IPS-20b (cell line): ENCODE measurements around the gene C19orf53.
"Not testable (repeated sequence)": the region's sequence is repeated elsewhere in the genome, so short reads cannot be mapped to it uniquely, and the experiment has no call there.

ENCODE experiments used
- H3K27ac ChIP-seq: one replicate; pipeline ENCODE4 v1.5.1; 2013; ENCODE audit warnings: low read length
- H3K27me3 ChIP-seq: 2 replicates; pipeline ENCODE4 v1.6.1; 2013; ENCODE audit warnings: mild to moderate bottlenecking, low read length, inconsistent platforms; ENCODE audit not compliant: insufficient read depth
- H3K36me3 ChIP-seq: 2 replicates; pipeline ENCODE4 v1.6.1; 2013; ENCODE audit warnings: low read depth, mild to moderate bottlenecking, inconsistent platforms, low read length, moderate library complexity; ENCODE audit not compliant: insufficient read depth
- H3K4me1 ChIP-seq: 2 replicates; pipeline ENCODE4 v1.6.1; 2013; ENCODE audit warnings: mild to moderate bottlenecking, control low read depth, inconsistent platforms, low read length, moderate library complexity; ENCODE audit not compliant: insufficient read depth
- H3K4me3 ChIP-seq: 2 replicates; pipeline ENCODE4 v1.5.1; 2013; ENCODE audit warnings: mild to moderate bottlenecking, low read length, inconsistent platforms
- H3K9ac ChIP-seq: 2 replicates; pipeline ENCODE4 v1.6.1; 2013; ENCODE audit warnings: low read depth, mild to moderate bottlenecking, inconsistent platforms, low read length, moderate library complexity
- H3K9me3 ChIP-seq: 2 replicates; pipeline ENCODE4 v1.6.1; 2013; ENCODE audit warnings: mild to moderate bottlenecking, low read depth, low read length, inconsistent platforms; ENCODE audit not compliant: insufficient read depth

The C19orf53 gene

DNA sequence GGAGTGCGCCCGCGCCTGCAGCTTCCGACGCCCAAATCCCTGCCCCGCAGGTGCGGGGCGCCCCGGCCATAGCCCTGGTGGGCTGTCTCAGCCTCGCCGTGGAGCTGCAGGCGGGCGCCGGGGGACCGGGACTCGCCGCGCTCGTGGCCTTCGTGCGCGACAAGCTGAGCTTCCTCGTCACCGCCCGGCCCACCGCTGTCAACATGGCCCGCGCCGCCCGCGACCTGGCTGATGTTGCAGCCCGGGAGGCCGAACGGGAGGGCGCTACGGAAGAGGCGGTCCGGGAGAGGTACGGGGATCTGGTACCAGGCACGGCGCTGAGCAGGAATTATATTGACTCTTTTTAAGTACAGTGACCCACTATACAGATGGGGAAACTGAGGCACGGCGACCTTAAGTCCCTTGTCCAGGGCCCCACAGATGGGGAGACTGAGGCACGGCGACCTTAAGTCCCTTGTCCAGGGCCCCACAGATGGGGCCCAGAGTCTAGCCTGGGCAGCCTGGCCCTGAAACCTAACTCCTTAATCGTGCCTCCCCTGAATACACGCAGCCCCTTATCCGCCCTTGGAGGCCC lies 9.3 kb upstream of the C19orf53 start:
- Histone ChIP-seq H3K36me3 (peaks cover 23% of the 10 kb centered on the region), H3K9ac (no peak overlapping the region; the same call in 1 of the 2 replicates), H3K27ac (no peak overlapping the region)

DNA sequence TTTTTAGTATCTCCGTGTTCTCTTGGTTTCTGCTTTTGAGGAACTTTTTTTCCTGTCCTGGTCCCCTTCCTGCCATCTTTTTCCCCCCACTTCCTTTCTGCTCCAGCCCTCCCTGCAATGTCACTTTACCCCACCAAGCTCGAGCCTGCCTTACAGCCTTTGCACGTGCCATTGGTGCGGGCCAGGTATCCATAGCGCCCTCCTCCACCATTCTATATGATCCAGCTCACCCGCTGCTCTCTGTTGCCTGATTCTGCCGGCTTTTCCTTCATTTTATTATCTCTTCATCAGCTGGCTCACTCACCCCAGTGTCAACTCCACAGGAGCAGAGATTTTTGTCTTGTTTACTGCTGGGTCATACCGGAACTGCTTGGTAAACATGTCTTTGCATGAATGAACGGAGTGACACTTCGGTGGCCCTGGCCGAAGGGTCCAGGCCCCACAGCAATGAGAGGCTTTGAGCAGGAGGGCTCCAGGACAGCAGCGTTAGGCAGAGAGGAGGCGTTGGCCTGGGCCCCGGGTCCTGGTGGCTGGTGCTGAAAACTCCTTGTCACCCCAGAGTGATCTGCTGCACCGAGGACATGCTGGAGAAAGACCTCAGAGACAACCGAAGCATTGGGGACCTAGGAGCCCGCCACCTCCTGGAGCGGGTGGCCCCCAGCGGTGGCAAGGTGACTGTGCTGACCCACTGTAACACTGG lies 8.7 kb upstream of the C19orf53 start:
- Histone ChIP-seq H3K27ac (no peak overlapping the region), H3K4me1 (peaks cover 5% of the 10 kb centered on the region; the same call in 1 of the 2 replicates), H3K4me3 (peak overlapping the region; percentile 68), H3K36me3 (peaks cover 16% of the 10 kb centered on the region), H3K9ac (no peak overlapping the region; the same call in 1 of the 2 replicates), H3K9me3 (no peaks in the 10 kb centered on the region), H3K27me3 (no peaks in the 10 kb centered on the region)

More for the DNA sequence above, 9.3 kb upstream of the C19orf53 start:
- H3K4me3 ChIP-seq: peak overlapping the region; percentile 68
- no peaks in the 10 kb centered on the region for H3K27me3 ChIP-seq
- peaks cover 5% of the 10 kb centered on the region; the same call in 1 of the 2 replicates for H3K4me1 ChIP-seq
- no peaks in the 10 kb centered on the region for H3K9me3 ChIP-seq

DNA sequence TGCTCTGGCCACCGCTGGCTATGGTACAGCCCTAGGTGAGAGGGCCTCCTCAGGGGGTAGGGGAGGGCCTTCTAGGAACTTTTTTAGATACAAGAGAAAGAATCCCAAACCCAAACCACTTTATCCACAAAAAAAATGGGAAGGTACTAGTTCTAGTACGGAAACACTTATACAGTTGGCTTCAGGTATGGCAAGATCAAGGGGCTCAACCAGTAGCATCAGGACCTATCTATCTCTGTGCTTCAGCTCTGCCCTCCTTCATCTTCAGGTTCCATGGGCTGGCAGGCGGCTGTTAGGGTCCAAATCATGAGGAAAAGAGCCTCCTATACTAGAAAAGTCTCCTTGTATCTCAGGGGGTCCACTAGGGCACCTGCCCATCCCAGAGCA lies 8.2 kb upstream of the C19orf53 start:
- H3K4me1 ChIP-seq: peaks cover 5% of the 10 kb centered on the region; the same call in 1 of the 2 replicates
- H3K36me3 ChIP-seq: peaks cover 14% of the 10 kb centered on the region
- H3K9me3 ChIP-seq: no peaks in the 10 kb centered on the region
- no peaks in the 10 kb centered on the region for H3K27me3 ChIP-seq
- H3K9ac ChIP-seq: no peak overlapping the region
- no peak overlapping the region for H3K27ac ChIP-seq
- no peak overlapping the region for H3K4me3 ChIP-seq

DNA sequence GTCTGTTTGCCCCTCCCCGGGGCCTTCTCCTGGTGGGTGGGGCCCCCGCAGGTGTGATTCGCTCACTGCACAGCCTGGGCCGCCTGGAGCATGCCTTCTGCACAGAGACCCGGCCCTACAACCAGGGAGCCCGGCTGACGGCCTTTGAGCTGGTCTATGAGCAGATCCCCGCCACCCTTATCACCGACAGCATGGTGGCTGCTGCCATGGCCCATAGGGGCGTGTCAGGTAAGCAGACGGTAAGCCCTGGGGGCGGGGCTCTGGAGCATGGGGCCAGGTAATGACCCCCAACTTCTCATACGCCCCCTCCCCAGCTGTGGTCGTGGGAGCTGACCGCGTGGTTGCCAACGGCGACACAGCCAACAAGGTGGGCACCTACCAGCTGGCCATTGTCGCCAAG lies 5.7 kb upstream of the C19orf53 start:
- H3K36me3 ChIP-seq: peaks cover 9% of the 10 kb centered on the region
- H3K4me3 ChIP-seq: no peak overlapping the region
- H3K27ac ChIP-seq: no peak overlapping the region
- H3K27me3 ChIP-seq: no peaks in the 10 kb centered on the region
- no peak overlapping the region for H3K9ac ChIP-seq
- H3K9me3 ChIP-seq: no peaks in the 10 kb centered on the region
- peaks cover 5% of the 10 kb centered on the region; the same call in 1 of the 2 replicates for H3K4me1 ChIP-seq

DNA sequence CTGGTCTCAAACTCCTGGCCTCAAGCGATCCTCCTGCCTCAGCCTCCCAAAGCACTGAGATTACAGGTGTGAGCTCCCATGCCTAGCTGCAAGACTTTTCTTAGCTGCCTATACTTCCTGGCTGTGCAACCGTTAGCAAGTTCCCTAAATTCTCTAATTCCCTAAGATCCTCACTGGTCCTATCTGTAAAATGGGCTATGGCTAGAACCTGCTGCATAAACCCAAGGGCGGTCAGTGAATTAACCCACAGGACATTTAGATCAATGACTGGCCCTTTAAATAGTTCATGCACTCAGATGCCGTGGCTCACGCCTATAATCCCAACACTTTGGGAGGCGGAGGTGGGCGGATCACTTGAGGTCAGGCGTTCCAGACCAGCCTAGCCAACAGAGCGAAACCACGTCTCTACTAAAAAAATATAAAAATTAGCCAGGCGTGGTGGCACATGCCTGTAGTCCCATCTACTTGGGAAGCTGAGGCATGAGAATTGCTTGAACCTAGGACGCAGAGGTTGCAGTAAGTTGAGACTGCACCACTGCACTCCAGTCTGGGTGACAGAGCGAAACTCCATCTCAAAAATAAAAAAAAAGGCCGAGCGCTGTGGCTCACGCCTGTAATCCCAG lies 4.1 kb upstream of the C19orf53 start:
- Histone ChIP-seq H3K9me3 (no peaks in the 10 kb centered on the region), H3K9ac (no peak overlapping the region), H3K27ac (no peak overlapping the region), H3K27me3 (no peaks in the 10 kb centered on the region), H3K4me3 (no peak overlapping the region), H3K36me3 (peaks cover 9% of the 10 kb centered on the region), H3K4me1 (peaks cover 5% of the 10 kb centered on the region; the same call in 1 of the 2 replicates)

DNA sequence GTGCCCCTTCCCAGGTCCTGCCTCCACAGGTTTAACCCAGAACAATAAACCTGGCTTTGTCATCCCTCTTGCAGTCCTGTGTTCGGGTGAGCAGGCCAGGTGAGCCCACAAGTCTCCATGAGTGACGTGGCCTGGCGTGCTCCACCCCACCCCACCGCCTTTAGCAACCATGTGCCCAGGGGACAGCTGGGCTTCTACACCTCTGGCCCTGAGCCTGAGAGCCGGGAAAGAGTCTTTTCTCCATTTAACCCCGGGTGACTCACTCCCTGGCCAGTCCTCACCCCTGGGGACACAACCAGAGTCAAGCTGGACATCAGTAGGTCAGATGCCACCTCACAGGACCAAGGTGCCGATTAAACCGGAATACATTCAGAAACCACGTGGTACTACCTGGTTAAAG lies 4.1 kb downstream of the C19orf53 start:
- H3K27me3 ChIP-seq: no peaks in the 10 kb centered on the region
- H3K27ac ChIP-seq: no peak overlapping the region
- peaks cover 34% of the 10 kb centered on the region for H3K36me3 ChIP-seq
- H3K4me1 ChIP-seq: no peaks in the 10 kb centered on the region
- H3K4me3 ChIP-seq: no peak overlapping the region
- H3K9me3 ChIP-seq: no peaks in the 10 kb centered on the region
- no peak overlapping the region for H3K9ac ChIP-seq

DNA sequence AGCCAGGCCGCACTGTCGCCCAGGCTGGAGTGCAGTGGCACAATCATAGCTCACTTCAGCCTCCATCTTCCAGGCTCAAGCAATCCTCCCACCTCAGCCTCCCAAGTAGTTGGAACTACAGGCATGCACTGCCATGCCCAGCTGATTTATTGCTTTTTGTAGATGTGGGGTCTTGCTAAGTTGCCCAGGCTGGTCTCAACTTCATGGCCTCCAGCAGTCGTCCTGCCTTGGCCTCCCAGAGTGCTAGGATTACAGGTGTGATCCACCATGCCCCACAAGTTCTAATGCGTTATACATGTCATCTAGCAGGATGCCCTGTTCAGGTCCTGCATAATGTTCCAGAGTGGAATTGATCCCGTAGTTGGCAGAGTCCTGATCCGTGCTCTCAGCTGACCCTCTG lies 4.6 kb downstream of the C19orf53 start:
- peaks cover 34% of the 10 kb centered on the region for H3K36me3 ChIP-seq
- H3K4me3 ChIP-seq: no peak overlapping the region
- no peak overlapping the region for H3K9ac ChIP-seq
- no peaks in the 10 kb centered on the region for H3K4me1 ChIP-seq
- no peaks in the 10 kb centered on the region for H3K27me3 ChIP-seq
- H3K9me3 ChIP-seq: no peaks in the 10 kb centered on the region
- no peak overlapping the region for H3K27ac ChIP-seq

DNA sequence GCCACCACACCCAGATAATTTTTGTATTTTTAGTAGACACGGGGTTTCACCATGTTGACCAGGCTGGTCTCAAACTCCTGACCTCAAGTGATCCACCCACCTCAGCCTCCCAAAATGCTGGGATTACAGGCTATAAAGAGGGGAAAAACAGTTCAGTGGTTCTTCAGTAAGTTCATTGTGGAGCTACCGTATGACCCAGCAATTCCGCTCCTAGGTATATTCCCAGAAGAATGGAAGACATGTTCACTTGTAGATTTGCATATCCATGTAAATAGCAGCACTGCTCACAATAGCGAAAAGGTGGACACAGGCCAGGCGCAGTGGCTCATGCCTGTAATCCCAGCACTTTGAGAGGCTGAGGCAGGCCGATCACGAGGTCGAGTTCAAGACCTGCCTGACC lies 5.5 kb downstream of the C19orf53 start:
- not testable (repeated sequence) for H3K27me3 ChIP-seq, H3K27ac ChIP-seq, H3K4me1 ChIP-seq, H3K9ac ChIP-seq, H3K9me3 ChIP-seq, H3K4me3 ChIP-seq
- peaks cover 34% of the 10 kb centered on the region for H3K36me3 ChIP-seq

DNA sequence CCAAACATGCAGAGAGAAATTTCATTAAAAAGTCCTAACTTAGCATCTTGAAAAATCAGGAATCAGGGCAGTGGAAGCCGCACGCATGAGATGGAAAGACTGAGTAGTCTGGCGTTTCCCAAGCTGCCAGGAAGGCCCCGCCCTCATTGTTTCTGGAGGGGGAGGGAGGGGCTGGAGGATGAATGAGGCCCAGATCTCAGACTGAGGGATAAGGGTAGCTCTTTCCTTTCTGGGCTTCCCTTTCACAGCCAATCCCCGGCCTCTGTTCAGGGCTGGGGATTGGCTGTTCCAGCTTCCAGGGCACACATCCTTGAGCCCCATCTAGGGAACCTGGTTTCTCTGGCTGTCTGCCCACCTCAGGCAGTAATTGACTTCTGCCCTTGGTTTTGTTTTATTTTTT lies 7.3 kb downstream of the C19orf53 start:
- Histone ChIP-seq H3K27ac (no peak overlapping the region), H3K4me3 (no peak overlapping the region), H3K4me1 (0 out of 2 replicates have a peak, but pooled peaks cover 3% of the 10 kb centered on the region), H3K27me3 (no peaks in the 10 kb centered on the region), H3K9me3 (no peaks in the 10 kb centered on the region), H3K9ac (no peak overlapping the region), H3K36me3 (peaks cover 31% of the 10 kb centered on the region)

DNA sequence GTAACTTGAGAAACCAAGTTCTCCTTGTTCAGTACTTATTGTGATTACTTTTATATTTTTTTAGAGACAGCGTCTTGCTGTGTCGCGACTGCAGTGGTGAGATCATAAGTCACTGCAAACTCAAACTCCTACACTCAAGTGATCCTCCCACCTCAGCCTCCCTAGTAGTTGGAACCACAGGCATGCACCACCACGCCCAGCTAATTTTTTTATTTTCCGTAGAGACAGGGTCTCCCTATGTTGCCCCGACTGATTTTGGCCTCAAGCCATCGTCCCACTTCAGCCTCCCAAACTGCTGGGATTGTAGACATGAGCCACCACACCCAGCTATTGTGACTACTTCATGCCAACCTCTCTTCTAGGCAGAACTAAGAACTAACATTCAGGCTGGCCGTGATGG lies 8.3 kb downstream of the C19orf53 start:
- Histone ChIP-seq H3K27ac (no peak overlapping the region), H3K9ac (no peak overlapping the region; the same call in 1 of the 2 replicates), H3K9me3 (no peaks in the 10 kb centered on the region), H3K27me3 (no peaks in the 10 kb centered on the region), H3K4me1 (0 out of 2 replicates have a peak, but pooled peaks cover 3% of the 10 kb centered on the region), H3K36me3 (peaks cover 23% of the 10 kb centered on the region), H3K4me3 (no peak overlapping the region)

DNA sequence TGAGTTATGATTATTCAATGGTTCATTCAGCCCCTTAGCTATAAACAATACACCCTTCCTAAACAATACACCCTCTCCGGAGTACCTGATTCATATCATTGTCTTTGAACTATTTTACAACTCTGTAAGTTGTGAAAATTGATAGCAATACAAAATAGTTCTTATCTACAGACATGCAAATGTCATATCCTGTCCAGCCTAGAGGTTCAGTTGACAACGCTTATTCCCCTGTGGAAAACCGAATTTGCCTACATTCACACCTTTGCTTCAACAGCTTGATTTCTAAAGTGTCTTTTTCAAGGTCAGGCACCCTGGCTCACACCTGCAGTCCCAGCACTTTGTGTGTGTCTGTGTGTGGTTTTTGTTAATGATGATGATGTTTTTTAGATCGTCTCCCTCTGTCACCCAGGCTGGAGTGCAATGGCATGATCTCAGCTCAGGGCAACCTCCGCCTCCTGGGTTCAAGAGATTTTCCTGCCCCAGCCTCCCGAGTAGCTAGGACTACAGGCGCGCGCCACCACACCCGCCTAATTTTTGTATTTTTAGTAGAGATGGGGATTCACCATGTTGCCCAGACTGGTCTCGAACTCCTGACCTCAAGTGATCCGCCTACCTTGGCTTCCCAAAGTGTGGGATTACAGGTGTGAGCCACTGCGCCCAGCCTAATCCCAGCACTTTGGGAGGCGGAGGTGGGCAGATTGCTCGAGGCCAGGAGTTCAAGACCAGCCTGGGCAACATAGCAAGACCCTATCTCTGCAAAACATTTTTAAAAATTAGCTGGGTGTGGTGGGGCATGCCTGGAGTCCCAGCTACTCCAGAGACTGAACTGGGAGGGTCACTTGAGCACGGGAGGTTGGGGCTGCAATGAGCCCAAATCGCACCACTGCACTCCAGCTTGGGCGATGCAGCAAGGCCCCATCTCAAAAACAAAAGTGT lies 9.6 kb downstream of the C19orf53 start:
- no peak overlapping the region for H3K9ac ChIP-seq
- H3K4me1 ChIP-seq: 0 out of 2 replicates have a peak, but pooled peaks cover 3% of the 10 kb centered on the region
- no peaks in the 10 kb centered on the region for H3K9me3 ChIP-seq
- peaks cover 10% of the 10 kb centered on the region for H3K36me3 ChIP-seq
- H3K27me3 ChIP-seq: no peaks in the 10 kb centered on the region
- no peak overlapping the region for H3K4me3 ChIP-seq
- no peak overlapping the region for H3K27ac ChIP-seq
